ENCODE results near the gene FILIP1L.

- TF ChIP-seq GATA2 (IDR thresholded peaks at IDR 0.05; ENCODE audit: low read depth, low read length): no peak
- TF ChIP-seq GATA3 (IDR thresholded peaks at IDR 0.05; ENCODE audit: low read depth, low read length): no peak
Measured at GRCh38 chr3:99823723-99824711, 290.3 kb downstream of the FILIP1L start.

Data from SH-SY5Y (cell line).